ENCODE results near the gene TRAF2.
A peak's percentile ranks its signal among the peaks of the same experiment; 100 is the strongest.
"Not testable (repeated sequence)": the region's sequence is repeated elsewhere in the genome, so short reads cannot be mapped to it uniquely, and the experiment has no call there.

The TRAF2 gene

GRCh38 chr9:136857581-136858412 lies 28.5 kb upstream of the TRAF2 start:
- no peak for DNase-seq (ENCODE audit: low spot score)

DNA sequence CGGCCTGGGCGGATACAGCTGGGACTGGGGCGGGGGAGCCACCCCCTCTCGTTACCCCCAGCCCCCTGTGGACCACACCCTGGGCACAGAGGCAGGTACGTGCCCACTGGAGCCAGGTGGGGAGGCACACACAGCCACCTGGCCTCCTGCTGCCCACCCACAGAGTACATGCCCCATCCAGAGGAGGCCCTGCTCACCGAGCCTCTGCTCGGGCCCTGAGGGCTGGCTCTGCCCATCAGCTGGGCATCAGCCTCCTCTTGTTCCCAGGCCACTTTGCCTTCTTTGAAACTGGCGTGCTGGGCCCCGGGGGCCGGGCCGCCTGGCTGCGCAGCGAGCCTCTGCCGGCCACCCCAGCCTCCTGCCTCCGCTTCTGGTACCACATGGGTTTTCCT lies 27.9 kb upstream of the TRAF2 start:
- no peak for DNase-seq (ENCODE audit: low spot score)

GRCh38 chr9:136858844-136859757 lies 27.2 kb upstream of the TRAF2 start:
- DNase-seq (ENCODE audit: low spot score): no peak

DNA sequence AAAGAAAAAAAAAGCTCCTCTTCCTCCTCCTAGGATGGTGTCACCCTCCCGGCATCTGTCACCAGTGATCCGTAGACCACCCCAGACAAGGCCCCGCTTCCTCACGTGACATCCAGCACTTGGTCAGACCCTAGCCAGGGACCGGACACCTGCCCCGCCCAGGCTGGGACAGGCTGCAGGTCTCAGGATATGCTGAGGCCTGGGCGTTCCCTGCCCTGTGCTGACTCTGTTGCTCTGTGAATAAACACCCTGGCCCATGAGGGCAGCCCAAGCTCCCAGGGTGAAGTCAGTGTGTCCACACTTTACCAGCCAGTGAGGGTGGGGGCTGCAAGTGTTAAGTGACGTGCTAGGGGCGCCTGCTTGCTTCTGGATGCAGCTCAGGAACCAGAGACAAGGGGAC lies 25.8 kb upstream of the TRAF2 start:
- DNase-seq (ENCODE audit: low spot score): no peak

DNA sequence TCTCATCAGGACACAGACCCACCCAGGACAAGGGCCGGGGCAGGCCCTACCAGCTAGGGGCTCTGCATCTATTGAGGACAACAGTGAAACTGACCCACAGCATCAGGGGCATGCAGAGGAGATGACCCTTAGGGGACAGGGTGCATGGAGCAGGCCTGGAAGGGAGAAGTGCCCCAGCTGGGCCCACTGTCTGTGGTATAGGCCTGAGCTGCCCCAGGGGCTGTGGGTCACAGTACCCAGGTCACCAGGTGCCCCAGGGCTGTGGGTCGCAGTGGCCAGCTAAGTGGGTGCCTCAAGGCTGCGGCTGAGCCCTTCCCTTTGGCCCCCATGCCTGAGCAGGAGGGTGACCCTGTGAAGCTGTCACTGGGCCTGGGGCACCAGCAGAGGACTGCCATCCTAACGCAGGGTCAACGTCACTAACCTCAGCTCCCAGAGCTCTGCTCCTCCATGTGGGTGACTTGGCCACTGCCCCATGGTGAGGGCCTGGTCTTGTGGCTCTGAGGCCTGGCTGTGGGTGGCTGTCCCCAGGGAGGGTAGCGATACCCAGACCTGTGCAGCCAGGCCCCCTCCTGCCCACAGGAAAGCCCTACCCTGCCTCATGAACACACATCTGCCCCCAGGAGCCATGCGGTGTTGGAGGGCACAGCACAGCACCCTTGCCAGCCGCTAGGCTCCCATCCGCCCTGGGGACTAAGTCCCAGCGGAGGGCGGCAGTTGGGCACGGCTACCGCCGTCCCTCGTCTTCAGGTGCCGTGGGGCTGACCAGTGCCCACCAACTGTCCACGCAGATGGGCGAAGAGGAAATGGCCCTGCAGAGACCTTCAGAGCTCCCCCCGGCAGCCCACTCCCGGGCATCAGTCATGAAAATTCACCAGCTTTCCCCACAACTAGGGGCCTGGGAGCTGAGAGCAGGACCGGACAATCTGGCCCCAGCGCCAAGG lies 25.1 kb upstream of the TRAF2 start:
- no peak for DNase-seq (ENCODE audit: low spot score)

DNA sequence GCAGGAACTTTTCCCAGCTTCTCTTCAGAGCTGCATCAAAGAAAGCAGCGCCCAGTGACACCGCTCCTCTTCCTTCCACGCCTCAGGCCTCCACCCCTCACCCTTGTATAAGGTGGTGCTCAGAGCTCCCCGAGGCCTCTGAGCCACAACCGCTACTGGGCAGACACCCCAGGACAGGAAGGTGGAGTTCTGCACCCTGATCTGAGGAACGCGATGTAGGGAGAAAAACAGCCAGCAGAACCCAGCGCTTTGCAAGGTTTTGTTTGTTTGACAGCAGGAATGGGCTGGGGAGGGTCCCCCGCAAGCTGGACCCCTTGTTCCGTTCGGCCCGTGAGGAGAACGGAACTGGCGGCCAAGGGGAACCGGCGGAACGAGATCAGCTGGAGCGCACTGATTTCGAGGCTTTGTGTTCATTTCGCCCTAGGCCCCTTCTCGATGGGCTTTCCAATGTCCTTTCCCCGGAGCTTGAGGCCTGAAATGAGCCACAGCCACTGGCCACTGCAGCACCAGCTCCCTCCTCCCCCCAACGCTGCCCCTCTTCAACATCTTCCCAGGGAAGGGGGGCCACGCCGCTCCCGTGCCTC lies 24.4 kb upstream of the TRAF2 start:
- DNase-seq (ENCODE audit: low spot score): no peak

GRCh38 chr9:136862849-136863622 lies 23.3 kb upstream of the TRAF2 start:
- DNase-seq (ENCODE audit: low spot score): no peak

DNA sequence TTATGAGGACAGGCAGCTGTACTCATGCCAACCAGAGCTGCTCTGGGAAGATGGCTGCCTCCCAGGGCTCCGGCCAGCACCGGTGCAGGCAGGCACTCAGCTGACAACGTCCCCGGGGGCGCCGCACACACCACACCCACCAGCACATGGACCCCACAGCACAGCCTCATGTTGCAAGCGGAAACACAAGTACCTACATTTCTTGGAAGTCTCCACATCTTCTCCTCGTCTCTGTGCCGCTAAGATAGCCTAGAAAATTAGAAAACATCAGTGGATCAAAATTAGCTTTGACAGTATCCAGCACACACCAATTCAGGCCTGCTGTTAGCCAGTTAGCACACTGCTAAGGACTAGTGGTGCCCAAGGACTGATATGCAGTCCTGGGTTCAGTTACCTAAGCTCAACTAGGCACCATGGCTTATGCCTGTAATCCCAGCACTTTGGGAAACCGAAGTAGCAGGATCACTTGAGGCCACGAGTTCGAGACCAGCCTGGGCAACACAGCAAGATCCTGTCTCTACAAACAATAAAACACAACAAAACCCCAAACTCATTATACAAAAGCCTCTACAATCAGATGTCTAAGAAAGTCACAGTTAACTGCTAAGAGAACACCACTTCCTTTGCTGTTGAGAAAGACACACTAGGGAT lies 22.6 kb upstream of the TRAF2 start:
- DNase-seq (ENCODE audit: low spot score): no peak

DNA sequence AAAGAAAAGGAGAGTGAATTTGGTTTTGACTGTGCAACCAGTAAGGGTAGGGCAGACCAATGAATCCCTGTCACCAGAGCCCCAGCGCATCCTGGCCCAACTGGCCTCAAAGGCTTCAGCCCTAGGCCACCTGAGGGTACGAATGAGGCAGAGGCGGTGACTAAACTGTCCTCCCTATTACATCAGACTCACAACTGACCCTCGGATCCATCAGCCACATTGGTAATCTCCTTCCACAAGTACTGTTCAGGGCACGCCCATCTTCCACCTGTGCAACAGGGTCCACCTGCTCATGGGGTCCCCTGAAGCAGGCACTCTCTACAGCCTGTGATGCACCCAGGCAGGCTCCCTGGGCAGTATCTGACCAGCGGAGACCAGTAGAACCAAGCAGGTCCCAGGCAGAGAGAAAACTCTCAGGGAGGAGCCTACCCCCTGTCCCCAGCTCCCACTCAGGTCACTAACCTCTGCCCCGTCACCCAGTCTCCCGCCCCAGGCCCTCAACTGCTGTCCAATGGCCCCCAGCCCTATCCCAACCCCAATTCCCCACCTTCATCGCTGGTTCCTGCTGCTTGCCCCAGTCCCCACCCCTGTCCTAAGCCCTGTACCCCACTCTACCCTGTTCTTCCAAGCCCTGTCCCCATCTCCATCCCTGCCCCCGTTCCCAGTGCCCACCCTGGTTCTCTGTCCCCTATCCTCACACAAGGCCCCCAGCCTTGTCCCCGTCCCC lies 21.1 kb upstream of the TRAF2 start:
- DNase-seq (ENCODE audit: low spot score): no peak

GRCh38 chr9:136865768-136866103 lies 20.6 kb upstream of the TRAF2 start:
- no peak for DNase-seq (ENCODE audit: low spot score)

- DNase-seq (ENCODE audit: low spot score): not testable (repeated sequence)
These were observed 19.4 kb upstream of the TRAF2 start for GRCh38 chr9:136866898-136867421.

DNA sequence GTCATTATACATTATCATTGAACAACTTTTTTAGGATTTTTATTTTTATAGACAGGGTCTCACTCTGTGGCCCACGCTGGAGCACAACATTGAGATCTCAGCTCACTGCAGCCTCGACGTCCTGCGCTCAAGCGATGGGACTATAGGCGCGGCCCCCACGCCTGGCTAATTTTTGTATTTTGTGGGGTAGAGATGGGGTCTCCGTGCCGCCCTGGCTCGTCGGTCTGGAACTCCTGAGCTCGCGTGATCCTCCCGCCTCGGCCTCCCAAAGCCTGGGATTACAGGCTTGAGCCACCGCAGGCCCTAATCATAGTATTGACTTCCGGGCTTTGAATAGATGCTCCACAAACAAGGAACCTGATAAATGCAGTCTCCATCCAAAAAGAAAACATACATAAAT lies 18.8 kb upstream of the TRAF2 start:
- no peak for DNase-seq (ENCODE audit: low spot score)

GRCh38 chr9:136867917-136868316 lies 18.4 kb upstream of the TRAF2 start:
- no peak for DNase-seq (ENCODE audit: low spot score)

- no peak for DNase-seq (ENCODE audit: low spot score)
These were observed 17.7 kb upstream of the TRAF2 start for GRCh38 chr9:136868644-136869043.

- DNase-seq (ENCODE audit: low spot score): not testable (repeated sequence)
These were observed 16.7 kb upstream of the TRAF2 start for GRCh38 chr9:136869611-136870010.

- no peak for DNase-seq (ENCODE audit: low spot score)
These were observed 11.2 kb upstream of the TRAF2 start for GRCh38 chr9:136875155-136875554.

GRCh38 chr9:136876476-136876875 lies 9.8 kb upstream of the TRAF2 start:
- no peak for DNase-seq (ENCODE audit: low spot score)

GRCh38 chr9:136880651-136881050 lies 5.7 kb upstream of the TRAF2 start:
- no peak for DNase-seq (ENCODE audit: low spot score)

DNA sequence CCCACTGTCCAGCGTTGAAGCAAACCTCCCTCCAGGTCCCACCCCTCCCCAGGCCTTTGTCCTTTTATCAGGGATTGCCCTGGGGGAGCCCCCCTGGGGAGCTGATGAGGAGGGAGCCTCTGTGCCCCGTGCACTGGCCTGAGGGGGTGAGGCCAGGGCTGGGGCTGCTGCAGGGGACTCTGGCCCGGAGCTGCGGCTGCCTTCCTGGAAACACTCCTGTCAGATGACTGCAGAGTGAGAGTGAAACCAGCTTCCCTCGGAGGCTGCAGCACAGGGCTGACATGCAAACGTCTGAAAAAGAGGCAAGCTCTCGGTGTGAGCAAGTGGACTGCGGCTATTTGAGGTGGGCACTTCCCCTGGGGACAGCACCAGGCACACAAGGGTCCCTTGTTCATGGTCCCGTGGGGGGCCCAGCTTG lies 4.6 kb upstream of the TRAF2 start:
- peak; percentile 44 for DNase-seq (ENCODE audit: low spot score)

Data from COLO829 (cell line).